Right kidney (tissue), 9 donors: ENCODE results near the gene TDRD7.

Source experiments
- DNase-seq: peaks from one replicate; pipeline ENCODE4 v3.0.0-alpha.2; 2016
- long read RNA-seq, 8 donors: transcript quantifications; one replicate each; lab custom pipeline, GENCODE V29; 2026

The TDRD7 gene, protein sequence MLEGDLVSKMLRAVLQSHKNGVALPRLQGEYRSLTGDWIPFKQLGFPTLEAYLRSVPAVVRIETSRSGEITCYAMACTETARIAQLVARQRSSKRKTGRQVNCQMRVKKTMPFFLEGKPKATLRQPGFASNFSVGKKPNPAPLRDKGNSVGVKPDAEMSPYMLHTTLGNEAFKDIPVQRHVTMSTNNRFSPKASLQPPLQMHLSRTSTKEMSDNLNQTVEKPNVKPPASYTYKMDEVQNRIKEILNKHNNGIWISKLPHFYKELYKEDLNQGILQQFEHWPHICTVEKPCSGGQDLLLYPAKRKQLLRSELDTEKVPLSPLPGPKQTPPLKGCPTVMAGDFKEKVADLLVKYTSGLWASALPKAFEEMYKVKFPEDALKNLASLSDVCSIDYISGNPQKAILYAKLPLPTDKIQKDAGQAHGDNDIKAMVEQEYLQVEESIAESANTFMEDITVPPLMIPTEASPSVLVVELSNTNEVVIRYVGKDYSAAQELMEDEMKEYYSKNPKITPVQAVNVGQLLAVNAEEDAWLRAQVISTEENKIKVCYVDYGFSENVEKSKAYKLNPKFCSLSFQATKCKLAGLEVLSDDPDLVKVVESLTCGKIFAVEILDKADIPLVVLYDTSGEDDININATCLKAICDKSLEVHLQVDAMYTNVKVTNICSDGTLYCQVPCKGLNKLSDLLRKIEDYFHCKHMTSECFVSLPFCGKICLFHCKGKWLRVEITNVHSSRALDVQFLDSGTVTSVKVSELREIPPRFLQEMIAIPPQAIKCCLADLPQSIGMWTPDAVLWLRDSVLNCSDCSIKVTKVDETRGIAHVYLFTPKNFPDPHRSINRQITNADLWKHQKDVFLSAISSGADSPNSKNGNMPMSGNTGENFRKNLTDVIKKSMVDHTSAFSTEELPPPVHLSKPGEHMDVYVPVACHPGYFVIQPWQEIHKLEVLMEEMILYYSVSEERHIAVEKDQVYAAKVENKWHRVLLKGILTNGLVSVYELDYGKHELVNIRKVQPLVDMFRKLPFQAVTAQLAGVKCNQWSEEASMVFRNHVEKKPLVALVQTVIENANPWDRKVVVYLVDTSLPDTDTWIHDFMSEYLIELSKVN
- long read RNA-seq, donor 1, partial matches to known transcripts: 0 of 1 reads
- long read RNA-seq, donor 1, other reads (novel, unspliced or antisense): 0 of 1 reads
- long read RNA-seq, donor 2, partial matches to known transcripts: 0 of 1 reads
- long read RNA-seq, donor 2, other reads (novel, unspliced or antisense): 0 of 1 reads
- long read RNA-seq, donor 3, partial matches to known transcripts: 5 of 5 reads
- long read RNA-seq, donor 3, other reads (novel, unspliced or antisense): 0 of 5 reads
- long read RNA-seq, donor 4, partial matches to known transcripts: 9 of 9 reads
- long read RNA-seq, donor 4, other reads (novel, unspliced or antisense): 0 of 9 reads
- long read RNA-seq, donor 5: 0 reads
- long read RNA-seq, donor 6: 0 reads
- long read RNA-seq, donor 7, partial matches to known transcripts: 8 of 8 reads
- long read RNA-seq, donor 7, other reads (novel, unspliced or antisense): 0 of 8 reads
- long read RNA-seq, donor 8, partial matches to known transcripts: 9 of 9 reads
- long read RNA-seq, donor 8, other reads (novel, unspliced or antisense): 0 of 9 reads

DNA sequence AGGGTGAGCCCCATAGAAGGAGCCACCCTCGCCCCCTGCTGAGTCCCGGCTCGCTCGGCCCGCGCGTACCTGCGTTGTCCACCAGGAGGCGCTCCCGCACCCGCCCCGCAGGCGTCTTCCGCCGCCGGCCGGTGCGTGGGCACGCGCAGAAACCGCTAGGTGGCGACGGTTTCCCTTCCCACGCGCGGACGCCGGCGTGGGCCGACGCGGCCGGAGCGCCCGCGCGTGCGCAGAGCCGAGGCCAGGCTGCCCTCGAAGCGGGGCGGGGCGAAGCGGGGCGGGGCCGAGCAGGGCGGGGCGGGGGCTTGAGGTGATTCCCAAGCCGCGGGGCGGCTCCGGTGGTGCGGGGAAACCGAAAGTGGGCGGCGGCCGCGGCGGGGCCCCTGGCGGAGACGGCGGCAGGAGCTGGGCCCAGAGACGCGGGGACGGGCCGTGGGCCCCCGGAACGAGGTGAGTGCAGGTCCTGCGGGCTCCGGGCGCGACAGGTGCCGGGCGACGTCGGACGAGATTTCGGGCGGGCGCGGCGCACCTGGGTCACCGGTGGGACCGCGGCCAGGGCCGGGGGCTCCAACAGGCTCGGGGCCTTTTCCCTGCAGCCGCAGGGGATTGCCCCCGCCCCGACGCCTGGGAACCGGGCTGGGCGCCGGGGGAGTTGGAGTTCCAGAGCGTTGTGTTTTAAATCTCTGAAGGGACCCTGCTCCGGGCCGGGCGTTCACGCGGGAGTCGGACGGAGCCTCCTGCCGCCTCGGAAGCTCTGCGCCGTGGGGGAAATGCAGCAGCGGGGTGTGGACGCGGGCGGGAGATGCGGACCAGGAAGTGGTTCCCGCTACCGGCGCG, at the start of gene TDRD7:
Gene TDRD7, plus strand, starts transcription at position 308 of the 837 bp plus-strand sequence. CDS start 16,370 bp downstream, outside the sequence.
- DNase-seq: peak; percentile 78

DNA sequence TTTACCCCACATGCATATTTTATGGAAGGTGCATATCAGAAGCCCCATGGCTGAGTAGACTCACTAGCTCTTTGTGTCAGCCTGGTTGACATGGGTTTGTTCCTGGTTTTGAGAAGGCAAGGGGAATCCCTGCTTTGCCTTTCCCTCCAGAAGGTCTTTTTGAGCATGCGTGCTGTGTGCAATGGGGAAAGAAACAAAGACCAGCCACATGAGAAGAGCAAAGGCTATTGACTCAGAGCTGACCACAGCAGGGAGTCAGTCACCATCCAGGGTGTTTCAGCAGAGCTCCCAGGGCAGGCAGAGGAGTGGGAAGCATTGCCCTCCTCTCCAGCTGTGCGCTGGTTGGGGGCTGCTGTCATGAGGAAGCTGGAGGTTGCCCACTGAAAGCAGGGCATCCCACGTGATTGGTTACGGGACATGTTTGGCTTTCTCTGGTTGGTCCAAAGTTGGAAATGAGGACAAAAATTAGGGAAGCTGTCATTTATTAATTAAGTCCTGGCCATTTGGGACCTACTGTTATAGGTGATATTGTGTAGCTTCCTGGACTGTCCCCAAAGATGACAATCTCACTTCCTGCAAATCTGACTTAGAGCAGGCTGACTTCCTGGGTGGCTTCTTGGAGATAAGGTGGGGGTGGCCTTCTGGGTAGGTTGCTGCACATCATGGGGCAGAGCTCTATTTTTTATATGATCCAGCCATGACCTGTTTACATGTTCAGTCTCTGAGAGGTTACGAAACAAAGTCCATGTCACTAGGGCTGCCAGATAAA, 48.9 kb upstream of the TDRD7 start:
- DNase-seq: no peak

DNA sequence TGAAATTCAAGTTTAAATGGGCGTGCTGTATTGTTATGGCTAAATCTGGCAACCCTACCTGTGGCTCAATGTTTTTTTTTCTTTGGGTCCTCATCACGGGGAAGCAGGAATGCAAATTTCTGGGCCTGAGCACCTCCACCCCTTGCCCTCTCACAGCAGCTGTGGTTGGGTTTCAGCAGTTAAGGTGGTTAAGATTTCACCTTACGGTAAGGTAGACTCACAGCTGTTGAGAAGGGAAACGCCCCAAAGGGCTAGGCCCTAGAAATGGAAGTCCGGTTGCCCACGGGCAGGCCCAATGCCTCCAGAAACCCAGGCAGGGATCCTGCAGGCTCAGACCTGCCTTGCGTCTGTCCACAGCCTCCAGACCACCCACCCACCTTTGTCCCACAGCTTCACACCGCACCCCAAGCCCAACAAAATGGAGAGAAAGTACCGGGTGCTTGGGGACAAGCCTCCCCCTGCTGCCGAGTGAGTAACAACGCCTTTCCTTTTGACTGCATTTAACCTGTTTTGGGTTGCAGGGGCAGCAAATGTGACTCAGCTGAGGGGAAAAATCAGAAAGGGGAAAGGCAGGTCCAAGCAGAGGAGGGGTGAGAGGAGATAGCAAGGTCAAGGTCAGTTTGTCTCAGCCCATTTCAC, 48.1 kb upstream of the TDRD7 start:
- no peak for DNase-seq

DNA sequence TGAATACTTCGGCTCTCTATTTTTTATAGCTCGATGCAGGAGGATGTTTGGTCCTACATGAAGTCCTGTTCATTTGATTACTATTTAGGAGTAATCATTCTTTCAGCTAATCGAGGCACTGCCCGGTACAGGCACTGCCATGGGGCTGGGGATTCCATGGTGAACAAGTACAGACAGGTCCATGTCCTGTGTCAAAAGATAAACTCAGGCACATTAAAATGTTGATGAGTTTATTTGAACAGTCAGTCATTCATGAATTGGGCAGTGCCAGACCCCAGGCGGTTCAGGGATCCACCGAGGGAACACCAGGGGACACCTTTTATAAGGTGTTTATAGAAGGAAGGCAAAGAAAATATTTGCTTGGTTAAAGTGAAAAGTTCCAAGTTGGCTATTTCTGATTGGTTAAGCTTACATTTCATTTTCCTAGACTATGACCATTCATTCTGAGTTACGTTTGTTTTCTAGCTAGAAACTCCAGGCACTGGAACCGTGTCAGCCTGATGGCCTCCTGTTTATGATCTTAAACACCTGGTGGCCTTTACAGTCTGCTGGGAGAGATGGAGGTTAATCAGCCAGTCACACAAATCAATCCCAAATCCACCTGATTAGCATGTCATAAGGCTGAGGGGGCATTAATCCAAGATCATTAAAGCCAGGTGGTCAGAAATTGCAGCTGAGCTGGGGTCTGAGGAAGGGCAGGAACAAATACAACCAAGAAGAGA, 47.0 kb upstream of the TDRD7 start:
- DNase-seq: no peak

DNA sequence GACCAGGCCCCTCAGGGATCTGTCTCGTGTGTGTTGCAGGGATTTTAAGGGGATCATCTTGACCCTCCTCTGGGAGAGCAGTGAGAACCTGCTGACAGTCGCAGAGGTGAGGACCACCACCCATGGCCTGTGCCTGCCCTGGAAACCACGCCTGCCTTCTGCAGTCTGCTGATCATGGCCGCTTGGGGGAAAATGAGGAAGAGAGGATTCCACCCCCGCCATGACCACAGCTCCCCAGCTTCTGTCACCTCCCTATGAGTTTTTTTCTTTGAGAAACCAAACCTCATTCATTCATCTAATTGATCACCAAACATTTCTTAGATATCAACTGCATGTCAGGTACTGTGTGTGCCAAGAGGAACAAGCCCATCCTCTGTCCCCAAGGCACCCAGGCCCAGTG, 46.3 kb upstream of the TDRD7 start:
- DNase-seq: no peak

DNA sequence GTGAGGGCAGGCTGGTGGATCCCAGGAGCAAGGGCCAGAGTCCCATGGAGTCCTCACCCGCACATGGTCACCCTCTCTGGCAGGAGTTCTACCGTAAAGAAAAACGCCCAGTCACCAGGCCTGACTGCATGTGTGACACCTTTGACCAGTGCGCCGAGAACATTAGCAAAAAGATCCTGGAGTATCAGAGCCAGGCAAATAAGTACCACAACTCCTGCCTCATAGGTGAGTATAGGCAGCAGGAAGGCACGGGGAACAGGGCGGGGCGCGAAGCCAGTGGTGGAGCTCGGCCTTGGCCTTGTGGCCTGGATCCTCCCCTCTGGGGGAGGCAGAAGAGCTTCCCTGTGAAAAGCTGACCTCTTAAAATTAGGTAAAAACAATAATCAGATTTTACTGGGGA, 45.4 kb upstream of the TDRD7 start:
- DNase-seq: no peak

DNA sequence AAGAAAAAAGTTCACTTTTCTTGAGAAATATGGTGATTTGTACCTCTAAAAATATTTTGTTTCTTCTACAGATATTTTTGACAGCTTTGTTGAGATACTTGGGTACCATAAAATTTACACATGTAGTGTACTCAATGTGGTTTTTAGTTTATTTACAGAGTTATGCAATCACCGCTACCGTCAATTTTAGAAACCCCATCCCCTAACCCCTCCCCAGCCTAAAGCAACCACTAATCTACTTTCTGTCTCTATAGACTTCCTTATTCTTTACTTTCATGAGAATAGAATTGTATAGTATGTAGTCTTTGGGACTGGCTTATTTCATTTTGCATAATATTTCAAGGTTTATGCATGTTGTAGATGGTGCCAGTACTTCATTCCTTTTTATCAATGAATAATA, 45.0 kb upstream of the TDRD7 start:
- no peak for DNase-seq

DNA sequence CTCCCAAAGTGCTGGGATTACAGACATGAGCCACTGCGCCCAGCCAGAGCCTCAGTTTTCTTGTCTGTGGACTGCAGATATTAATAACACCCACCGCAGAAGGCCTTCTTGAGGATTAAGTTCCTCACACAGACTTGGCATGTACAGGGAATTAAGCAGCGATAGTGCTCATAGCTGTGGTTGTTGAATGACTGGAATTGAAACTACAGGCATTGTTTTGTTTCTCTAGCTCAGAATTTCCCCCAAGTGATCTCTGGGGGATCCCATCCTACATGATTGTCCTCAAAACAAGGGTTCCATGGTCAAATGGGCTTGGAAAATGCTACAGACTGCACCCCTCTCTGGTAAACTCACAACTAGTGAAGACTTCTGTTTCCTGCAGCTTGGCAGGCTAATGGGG, 44.2 kb upstream of the TDRD7 start:
- DNase-seq: no peak

DNA sequence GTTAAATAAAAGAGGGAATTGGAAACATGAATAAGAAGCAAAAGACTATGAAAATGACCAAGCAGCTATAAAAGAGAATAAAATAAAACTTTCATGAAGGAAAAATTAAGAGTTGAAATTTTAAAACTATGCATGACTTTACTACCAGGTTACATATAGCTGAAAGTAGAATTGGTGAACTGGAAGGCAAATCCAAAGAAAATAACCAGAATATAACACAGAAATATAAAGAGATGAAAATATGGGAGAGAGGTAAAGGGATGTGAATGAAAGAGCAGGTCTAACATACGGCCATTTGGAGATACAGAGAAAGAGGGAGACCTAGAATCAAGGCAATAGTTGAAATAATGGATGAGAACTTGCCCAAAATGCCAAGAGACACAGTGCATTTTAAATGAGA, 42.9 kb upstream of the TDRD7 start:
- DNase-seq: no peak

DNA sequence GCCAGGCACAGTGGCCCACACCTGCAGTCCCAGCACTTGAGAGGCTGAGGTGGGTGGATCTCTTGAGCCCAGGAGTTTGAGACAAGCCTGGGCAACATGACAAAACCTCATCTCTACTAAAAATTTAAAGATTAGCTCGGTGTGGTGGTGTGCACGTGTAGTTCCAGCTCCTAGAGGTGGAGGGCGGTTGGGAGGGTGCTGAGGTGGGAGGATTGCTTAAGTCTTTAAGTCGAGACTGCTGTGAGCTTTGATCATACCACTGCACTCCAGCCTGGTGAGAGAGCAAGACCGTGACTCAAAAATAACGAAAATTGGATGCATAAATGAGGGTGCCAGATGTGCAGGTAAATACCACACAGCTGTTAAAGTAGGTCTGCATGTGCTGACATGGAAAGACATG, 39.3 kb upstream of the TDRD7 start:
- DNase-seq: no peak

DNA sequence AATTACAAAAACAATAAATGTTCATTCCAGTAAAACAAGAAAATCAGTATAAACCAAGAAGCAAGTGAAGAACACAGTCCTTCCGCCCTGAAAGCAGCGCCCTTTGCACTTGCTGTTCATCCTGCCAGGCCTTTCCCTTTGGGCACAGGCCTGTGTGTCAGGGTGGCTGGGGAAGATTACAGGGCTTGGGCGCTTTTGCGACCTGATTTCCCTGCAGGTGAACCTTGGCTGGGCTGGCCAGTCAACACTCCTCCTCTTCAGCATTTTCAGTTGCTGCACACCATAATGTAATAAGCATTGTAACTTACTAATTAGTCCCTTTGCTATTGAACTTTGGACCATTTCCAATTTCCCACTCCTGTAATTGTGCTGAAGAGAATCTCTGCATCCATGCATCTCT, 38.6 kb upstream of the TDRD7 start:
- no peak for DNase-seq

DNA sequence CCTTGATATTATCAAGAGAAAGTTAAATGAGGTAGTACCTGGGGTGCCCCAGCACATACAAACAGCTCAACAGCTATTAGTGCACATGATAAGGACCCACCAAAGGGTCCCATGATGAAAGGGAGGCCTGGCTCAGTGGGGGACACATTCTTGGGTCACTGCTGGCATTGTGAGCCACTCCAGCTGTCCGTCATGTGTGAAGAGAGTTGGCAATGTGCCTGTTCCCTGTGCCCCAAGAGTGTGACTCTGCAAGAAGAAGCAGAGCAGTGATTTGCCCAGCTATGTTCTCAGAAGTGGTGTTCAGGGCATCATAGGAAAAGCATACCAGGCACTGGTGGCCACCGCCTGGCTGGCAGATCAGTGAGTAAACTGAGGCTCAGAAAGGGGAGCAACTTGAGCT, 37.1 kb upstream of the TDRD7 start:
- no peak for DNase-seq

DNA sequence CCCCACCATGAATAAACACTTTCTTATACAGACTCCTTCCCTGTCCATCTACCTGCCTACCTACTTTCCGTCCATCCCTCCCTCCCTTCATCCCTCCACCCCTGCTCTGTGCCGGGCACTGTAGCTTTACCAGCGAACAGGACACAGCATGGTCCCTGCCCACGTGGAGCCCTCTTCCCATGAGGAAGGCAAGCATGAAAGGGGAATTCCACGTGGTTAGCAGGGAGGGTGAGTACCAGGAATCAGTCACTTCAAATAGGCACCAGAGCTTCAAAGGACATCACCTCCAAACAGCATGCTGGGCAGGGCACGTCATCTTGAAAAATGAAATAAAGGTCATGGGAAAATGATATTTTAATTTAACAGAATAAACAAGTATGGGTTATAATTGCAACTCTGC, 35.0 kb upstream of the TDRD7 start:
- DNase-seq: no peak

DNA sequence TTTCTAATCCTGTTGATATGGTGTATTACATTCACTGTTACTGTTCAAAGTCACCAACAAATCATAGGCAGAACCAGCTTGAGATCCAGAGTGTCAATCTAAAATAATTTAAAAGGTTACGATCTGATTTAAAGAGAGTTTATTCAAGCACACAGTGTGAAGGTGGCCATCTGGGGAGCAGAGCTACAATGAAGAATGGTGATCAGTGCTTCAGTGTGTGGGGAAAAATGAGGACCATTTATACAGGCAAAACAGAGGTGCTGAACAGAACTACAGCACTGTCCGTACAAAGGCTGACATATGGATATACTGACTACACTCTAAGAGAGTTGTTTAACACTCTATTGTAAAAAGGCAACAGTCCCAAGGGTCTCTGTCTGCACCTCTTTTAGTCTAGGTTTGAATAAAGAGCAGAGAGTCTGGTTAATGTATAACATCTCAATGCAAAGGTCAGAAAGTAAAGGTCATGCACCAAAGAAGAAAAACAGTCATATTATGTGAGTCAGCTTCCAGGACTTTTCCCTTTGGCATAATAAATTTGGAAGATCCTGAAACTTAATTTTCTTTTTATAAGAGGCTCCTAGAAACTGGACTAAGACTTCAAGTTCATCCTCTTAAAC, 29.7 kb upstream of the TDRD7 start:
- DNase-seq: peak; percentile 19

DNA sequence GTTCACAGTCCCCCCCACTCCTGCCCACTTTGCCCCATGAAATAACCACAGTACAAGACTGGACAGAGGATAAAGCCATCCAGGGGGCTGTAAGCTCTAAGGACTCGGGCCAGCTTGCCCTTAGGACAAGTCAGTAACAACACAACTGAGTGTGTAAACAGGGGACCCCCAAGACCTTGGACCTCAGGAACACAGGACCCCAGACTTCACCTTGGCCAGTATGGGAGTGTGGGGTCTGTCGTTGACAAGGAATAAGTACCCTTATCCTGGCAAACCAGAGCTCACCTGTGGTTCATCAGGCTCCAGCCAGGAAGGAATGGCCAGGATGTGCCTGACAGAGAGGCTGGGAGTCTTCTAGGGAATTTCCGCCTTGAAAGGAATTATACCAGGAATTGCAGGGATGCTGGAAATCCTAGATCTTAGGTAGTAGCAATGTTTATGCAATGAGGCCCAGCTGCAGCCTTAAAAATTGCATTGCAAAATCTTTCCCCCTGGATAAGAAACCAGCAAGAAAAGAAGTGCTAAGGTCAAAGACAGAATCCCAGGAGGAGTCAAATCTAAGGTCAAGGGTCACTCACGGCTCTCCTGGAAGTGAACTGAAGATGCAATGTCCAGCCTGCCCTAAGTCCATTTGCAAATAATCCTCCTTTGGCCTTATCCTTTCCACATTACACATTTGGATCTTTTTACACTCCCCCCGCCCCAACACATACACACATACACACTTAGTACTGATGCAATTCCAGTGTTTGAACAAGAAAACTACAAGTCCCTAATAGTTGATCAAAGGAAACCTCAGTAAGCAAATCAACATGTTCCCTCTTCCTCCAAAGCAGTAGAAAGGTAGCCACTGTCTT, 27.3 kb upstream of the TDRD7 start:
- no peak for DNase-seq

DNA sequence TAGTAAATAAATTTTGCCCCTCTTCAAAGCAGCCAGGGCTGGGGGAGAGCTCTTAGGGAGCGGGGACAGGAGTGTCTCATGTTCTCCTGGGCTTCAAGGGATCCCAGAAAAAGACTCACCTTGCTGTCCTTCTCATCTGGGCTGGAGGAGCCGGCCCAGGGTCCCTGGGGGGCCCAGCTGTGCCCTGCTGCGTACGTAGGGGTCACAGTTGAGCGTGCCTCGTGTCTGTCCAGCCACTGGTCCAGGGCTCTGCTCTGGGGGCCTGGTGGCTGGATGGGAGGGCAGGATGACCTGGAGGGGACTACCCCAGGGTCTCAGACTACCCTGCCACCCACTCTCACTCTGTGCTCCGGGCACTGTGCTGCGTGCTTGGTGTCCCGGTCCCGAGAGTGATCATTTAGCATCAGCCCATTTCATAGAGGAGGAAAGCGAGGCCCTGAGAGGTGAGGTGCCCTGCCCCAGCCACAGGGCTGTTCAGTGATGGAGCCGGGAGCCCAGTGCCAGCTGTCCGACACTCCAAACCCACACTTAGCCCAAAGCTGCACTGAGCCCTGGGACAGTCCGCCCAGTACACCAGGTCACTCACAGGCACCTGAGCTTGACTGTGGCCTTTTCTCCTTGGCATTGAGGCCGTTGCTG, 26.2 kb upstream of the TDRD7 start:
- DNase-seq: no peak

DNA sequence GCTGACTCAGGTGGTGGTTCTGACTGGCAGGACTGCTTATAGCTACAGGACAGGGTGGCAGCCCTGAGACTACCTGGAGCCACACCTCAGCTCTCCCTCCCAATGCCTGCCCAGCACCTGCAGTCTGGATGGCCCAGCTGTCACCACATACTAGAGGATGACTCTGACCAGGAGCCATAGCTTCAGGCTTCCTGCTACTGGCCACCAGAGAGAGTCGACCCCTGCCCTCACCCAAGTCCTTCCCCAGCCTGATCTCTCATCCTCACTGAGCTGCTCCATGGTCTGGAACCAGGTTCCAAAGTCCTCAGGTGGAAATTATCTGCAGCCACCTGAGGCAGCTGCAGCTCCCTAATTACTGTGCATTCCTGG, 25.6 kb upstream of the TDRD7 start:
- no peak for DNase-seq
